Panc1 (cell line): Measurements from ENCODE around the gene UQCRC2. TPM values are rescaled to one million over a fixed set of nuclear protein-coding genes. Genes with fewer than 3 reads are reported as not detected.
A peak's percentile ranks its signal among the peaks of the same experiment; 100 is the strongest.

Source experiments
- ATAC-seq: fragments of 200-7000 bp; cut with Tn5 transposase; 2 replicates; pipeline ENCODE4 v1.9.1; 2020; ENCODE audit warnings: mild to moderate bottlenecking, moderate library complexity
- BruUV-seq: library from RNA; stranded (reverse); fragments of 400-500 nt; replicated peaks from 2 replicates; lab custom pipeline; 2021; lab: Mats Ljungman, UMichigan
- CTCF ChIA-PET: fragments of 300-600 bp; sonication (Branson Sonifier 250); formaldehyde crosslinking; loops from one replicate; lab custom pipeline; 2022; ENCODE audit warnings: antibody characterized with exemption; lab: Charles Lee
- POLR2A ChIA-PET: fragments of 300-600 bp; sonication (Branson Sonifier 250); formaldehyde crosslinking; loops from one replicate; lab custom pipeline; 2022; ENCODE audit warnings: antibody characterized with exemption; lab: Charles Lee
- DNase-seq: peaks from one replicate; pipeline ENCODE4 v3.0.0-alpha.2; 2010; ENCODE audit warnings: low read depth, low spot score
- H3K27ac ChIP-seq: 2 replicates; pipeline ENCODE4 v1.5.1; 2011; ENCODE audit warnings: mild to moderate bottlenecking, low read length, inconsistent platforms
- H3K27me3 ChIP-seq: fragments of 200-500 bp; sonication (Bioruptor generic); 2 replicates; pipeline ENCODE4 v1.6.0; 2014; ENCODE audit warnings: low read length, inconsistent platforms; ENCODE audit not compliant: control insufficient read depth, insufficient read depth
- H3K36me3 ChIP-seq: fragments of 200-500 bp; sonication (Bioruptor generic); 2 replicates; pipeline ENCODE4 v1.5.1; 2014; ENCODE audit warnings: inconsistent platforms, mild to moderate bottlenecking, low read length, moderate library complexity; ENCODE audit not compliant: control insufficient read depth, insufficient read depth
- H3K4me1 ChIP-seq: 2 replicates; pipeline ENCODE4 v1.5.1; 2011; ENCODE audit warnings: inconsistent platforms, mild to moderate bottlenecking, low read length, moderate library complexity; ENCODE audit not compliant: control insufficient read depth, insufficient read depth
- H3K4me3 ChIP-seq, 2 experiments: 2 replicates each; pipeline ENCODE4 v1.5.1; 2011 to 2012; ENCODE audit warnings: low read depth in 2 of 2, low read length in 2 of 2, mild to moderate bottlenecking in 2 of 2, inconsistent platforms in 1 of 2, moderate library complexity in 1 of 2
- H3K9me3 ChIP-seq: fragments of 200-500 bp; sonication (Bioruptor generic); 2 replicates; pipeline ENCODE4 v1.5.1; 2014; ENCODE audit warnings: low read depth, mild to moderate bottlenecking, inconsistent platforms, low read length, moderate library complexity; ENCODE audit not compliant: control insufficient read depth, insufficient read depth
- POLR2AphosphoS5 ChIP-seq: IDR thresholded peaks from 2 replicates; pipeline ENCODE4 v1.6.1; 2012; ENCODE audit warnings: mild to moderate bottlenecking, low read depth, low read length, moderate library complexity
- SIN3A ChIP-seq: IDR thresholded peaks from 2 replicates; pipeline ENCODE4 v1.6.1; 2012; ENCODE audit warnings: low read depth, mild to moderate bottlenecking, low read length, moderate library complexity, borderline replicate concordance; ENCODE audit not compliant: insufficient read depth
- TCF7L2 ChIP-seq: IDR thresholded peaks from 2 replicates; pipeline ENCODE4 v1.6.1; 2011; ENCODE audit warnings: mild to moderate bottlenecking, low read depth, low read length, inconsistent platforms
- in situ Hi-C: cut with HindIII; loops from 2 replicates; pipeline ENCODE4 v1.10.0; 2016; ENCODE audit warnings: low sequenced_read_pairs, low pct_unique_long_range_greater_than_20kb
- intact Hi-C: fragments of 100-400 bp; cut with micrococcal nuclease; formaldehyde crosslinking; loops from one replicate; pipeline ENCODE4 v1.10.0; 2022; ENCODE audit not compliant: unreplicated experiment
- total RNA-seq: library from RNA; stranded (reverse); gene quantifications from one replicate; pipeline ENCODE4 v1.2.1, GENCODE V29; 2021; ENCODE audit not compliant: unreplicated experiment
- TF ChIP-seq, protein P1 (sequence below): fragments of 450-650 bp; IDR thresholded peaks from 2 replicates; pipeline ENCODE4 v1.5.1; 2017; ENCODE audit warnings: mild to moderate bottlenecking
- TF ChIP-seq, protein P2 (sequence below), 2 experiments: IDR thresholded peaks; 2 replicates each; pipeline ENCODE4 v1.6.1; 2011 to 2012; ENCODE audit warnings: low read depth in 2 of 2, control low read depth in 1 of 2, low read length in 1 of 2, mild to moderate bottlenecking in 1 of 2, moderate library complexity in 1 of 2; ENCODE audit not compliant: insufficient read depth in 1 of 2

Gene UQCRC2
- total RNA-seq, 1 experiment from 2014 or later = 248 TPM

DNA sequence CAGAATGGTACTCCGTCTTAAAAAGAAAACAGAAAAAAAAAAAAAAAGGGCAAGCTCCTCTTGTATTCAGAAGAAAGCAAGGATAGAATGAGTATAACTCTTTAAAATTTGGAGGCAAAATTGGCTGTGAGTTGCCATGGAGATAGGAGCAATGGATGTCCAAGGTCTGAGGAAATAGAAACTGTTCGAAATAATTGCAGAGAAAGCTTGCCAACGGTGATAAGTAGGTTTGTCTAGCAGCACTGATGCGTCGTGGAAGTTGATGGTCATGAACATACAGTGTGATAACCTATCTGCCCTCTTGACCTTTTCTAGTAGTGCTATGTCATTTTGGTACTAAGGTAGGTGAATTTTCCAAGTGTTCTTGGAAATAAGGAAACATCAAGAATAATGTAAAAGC lies 57.7 kb downstream of the UQCRC2 start:
- H3K4me1 ChIP-seq = peaks cover 24% of the 10 kb centered on the region
- intact Hi-C loops (no loop called here), in situ Hi-C loops (no loop called here)
- POLR2A ChIA-PET = interaction anchor here (0.6 kb wide), 1 partner anchor 66 kb away, joined by 3 read pairs; no protein-coding TSS in a partner anchor
- no peak for DNase-seq
- H3K27ac ChIP-seq = no peak overlapping the region
- CTCF ChIA-PET = no interaction called here
- no TSS peak for BruUV-seq
- ATAC-seq = no peak
- H3K9me3 ChIP-seq = no peaks in the 10 kb centered on the region
- no peak overlapping the region for H3K4me3 ChIP-seq
- H3K36me3 ChIP-seq = peaks cover 2% of the 10 kb centered on the region; the same call in 1 of the 2 replicates
- H3K27me3 ChIP-seq = no peaks in the 10 kb centered on the region
- TF ChIP-seq, protein P1, sequence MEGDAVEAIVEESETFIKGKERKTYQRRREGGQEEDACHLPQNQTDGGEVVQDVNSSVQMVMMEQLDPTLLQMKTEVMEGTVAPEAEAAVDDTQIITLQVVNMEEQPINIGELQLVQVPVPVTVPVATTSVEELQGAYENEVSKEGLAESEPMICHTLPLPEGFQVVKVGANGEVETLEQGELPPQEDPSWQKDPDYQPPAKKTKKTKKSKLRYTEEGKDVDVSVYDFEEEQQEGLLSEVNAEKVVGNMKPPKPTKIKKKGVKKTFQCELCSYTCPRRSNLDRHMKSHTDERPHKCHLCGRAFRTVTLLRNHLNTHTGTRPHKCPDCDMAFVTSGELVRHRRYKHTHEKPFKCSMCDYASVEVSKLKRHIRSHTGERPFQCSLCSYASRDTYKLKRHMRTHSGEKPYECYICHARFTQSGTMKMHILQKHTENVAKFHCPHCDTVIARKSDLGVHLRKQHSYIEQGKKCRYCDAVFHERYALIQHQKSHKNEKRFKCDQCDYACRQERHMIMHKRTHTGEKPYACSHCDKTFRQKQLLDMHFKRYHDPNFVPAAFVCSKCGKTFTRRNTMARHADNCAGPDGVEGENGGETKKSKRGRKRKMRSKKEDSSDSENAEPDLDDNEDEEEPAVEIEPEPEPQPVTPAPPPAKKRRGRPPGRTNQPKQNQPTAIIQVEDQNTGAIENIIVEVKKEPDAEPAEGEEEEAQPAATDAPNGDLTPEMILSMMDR = no peak
- TF ChIP-seq, protein P2, sequence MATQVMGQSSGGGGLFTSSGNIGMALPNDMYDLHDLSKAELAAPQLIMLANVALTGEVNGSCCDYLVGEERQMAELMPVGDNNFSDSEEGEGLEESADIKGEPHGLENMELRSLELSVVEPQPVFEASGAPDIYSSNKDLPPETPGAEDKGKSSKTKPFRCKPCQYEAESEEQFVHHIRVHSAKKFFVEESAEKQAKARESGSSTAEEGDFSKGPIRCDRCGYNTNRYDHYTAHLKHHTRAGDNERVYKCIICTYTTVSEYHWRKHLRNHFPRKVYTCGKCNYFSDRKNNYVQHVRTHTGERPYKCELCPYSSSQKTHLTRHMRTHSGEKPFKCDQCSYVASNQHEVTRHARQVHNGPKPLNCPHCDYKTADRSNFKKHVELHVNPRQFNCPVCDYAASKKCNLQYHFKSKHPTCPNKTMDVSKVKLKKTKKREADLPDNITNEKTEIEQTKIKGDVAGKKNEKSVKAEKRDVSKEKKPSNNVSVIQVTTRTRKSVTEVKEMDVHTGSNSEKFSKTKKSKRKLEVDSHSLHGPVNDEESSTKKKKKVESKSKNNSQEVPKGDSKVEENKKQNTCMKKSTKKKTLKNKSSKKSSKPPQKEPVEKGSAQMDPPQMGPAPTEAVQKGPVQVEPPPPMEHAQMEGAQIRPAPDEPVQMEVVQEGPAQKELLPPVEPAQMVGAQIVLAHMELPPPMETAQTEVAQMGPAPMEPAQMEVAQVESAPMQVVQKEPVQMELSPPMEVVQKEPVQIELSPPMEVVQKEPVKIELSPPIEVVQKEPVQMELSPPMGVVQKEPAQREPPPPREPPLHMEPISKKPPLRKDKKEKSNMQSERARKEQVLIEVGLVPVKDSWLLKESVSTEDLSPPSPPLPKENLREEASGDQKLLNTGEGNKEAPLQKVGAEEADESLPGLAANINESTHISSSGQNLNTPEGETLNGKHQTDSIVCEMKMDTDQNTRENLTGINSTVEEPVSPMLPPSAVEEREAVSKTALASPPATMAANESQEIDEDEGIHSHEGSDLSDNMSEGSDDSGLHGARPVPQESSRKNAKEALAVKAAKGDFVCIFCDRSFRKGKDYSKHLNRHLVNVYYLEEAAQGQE (IDR thresholded peaks at IDR 0.05; ENCODE audit: insufficient read depth in 1 of 2, low read depth in 2 of 2, low read length in 1 of 2) = no peak
- TF ChIP-seq TCF7L2 = no peak
- TF ChIP-seq SIN3A = no peak
- no peak for TF ChIP-seq POLR2AphosphoS5

DNA sequence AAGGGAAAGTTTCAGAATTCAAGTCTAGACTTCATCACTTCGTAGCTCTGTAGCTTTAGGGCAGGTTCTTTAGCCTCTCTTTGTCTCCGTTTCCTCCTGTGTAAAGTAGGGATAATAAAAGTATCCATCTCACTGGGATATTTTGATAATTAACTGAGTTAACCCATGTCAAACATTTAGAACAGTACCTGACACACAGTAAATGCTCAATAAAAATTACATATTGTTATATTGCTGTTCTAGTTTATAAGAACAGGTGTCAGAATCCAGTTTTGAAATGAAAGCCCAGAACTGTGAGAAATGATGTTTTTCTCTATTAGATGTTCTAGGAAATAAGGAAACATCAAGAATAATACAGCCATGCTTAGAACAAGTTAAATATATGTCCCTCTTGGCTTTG lies 59.1 kb downstream of the UQCRC2 start:
- TF ChIP-seq TCF7L2 (no peak), SIN3A (no peak), POLR2AphosphoS5 (no peak)
- TF ChIP-seq, protein P2 (IDR thresholded peaks at IDR 0.05; ENCODE audit: insufficient read depth in 1 of 2, low read depth in 2 of 2, low read length in 1 of 2) = no peak
- TF ChIP-seq, protein P1 = no peak
- in situ Hi-C loops (no loop called here), intact Hi-C loops (no loop called here)
- peaks cover 29% of the 10 kb centered on the region for H3K4me1 ChIP-seq
- CTCF ChIA-PET = interaction anchor here (0.6 to 1.2 kb wide), 3 partner anchors 65 to 192 kb away, joined by 3 to 11 read pairs (median 5); no protein-coding TSS in a partner anchor
- no peaks in the 10 kb centered on the region for H3K27me3 ChIP-seq
- DNase-seq (no peak), ATAC-seq (no peak)
- no peak overlapping the region for H3K27ac ChIP-seq
- H3K36me3 ChIP-seq = peaks cover 2% of the 10 kb centered on the region; the same call in 1 of the 2 replicates
- BruUV-seq = no TSS peak
- POLR2A ChIA-PET = no interaction called here
- H3K9me3 ChIP-seq = no peaks in the 10 kb centered on the region
- peak overlapping the region in 1 of 2 experiments; percentile 6; a peak in 1 of 4 replicates for H3K4me3 ChIP-seq
